Muscle layer of duodenum (tissue), 2 donors: ENCODE measurements around the gene PEX10.

Source experiments
- H3K27ac ChIP-seq: one replicate; pipeline ENCODE4 v1.7.0; 2013; ENCODE audit warnings: mild to moderate bottlenecking, low read length
- H3K27me3 ChIP-seq: one replicate; pipeline ENCODE4 v1.7.0; 2013; ENCODE audit warnings: low read depth, mild to moderate bottlenecking, control low read depth, low read length
- H3K36me3 ChIP-seq, 2 donors: one replicate each; pipeline ENCODE4 v1.7.0; 2013; ENCODE audit warnings: low read length in 2 of 2, control low read depth in 1 of 2, mild to moderate bottlenecking in 1 of 2; ENCODE audit not compliant: insufficient read depth in 2 of 2, control insufficient read depth in 1 of 2
- H3K4me1 ChIP-seq, 2 donors: one replicate each; pipeline ENCODE4 v1.7.0; 2013; ENCODE audit warnings: low read length in 2 of 2, mild to moderate bottlenecking in 2 of 2, control low read depth in 1 of 2, moderate library complexity in 1 of 2; ENCODE audit not compliant: insufficient read depth in 2 of 2, control insufficient read depth in 1 of 2
- H3K4me3 ChIP-seq, 2 donors: one replicate each; pipeline ENCODE4 v1.7.0; 2013; ENCODE audit warnings: low read length in 2 of 2, low read depth in 1 of 2, mild to moderate bottlenecking in 1 of 2
- H3K9me3 ChIP-seq, 2 donors: one replicate each; pipeline ENCODE4 v1.7.0; 2013; ENCODE audit warnings: low read length in 2 of 2, control low read depth in 1 of 2, mild to moderate bottlenecking in 1 of 2; ENCODE audit not compliant: control insufficient read depth in 1 of 2
- donor health status: healthy.

The PEX10 gene

DNA sequence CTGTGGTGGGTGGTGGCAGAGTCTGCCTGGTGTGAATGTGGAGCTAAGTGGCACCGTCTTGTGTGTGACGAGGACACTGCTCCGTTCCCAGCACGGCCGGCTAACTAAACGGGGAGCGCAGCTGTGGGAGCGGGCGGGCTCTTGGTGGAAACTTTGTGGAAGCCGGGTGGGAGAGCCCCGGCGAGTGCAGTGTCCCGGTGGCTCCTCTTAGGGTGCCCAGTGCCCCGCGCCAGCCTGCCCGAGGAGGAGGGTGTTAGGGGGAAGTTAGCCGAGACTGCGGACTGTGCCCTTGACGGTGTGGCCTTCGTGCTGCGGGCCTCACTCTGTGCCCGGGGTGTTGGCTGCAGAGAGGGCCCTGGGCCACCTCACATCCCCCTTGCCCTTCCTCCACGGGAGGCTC, 9.9 kb downstream of the PEX10 start:
- Histone ChIP-seq H3K4me3 (no peak overlapping the region), H3K9me3 (no peaks in the 10 kb centered on the region), H3K36me3 (peaks cover 65 to 82% of the 10 kb centered on the region in 2 donors), H3K27me3 (no peaks in the 10 kb centered on the region), H3K27ac (no peak overlapping the region), H3K4me1 (no peaks in the 10 kb centered on the region)

- Histone ChIP-seq H3K27me3 (no peaks in the 10 kb centered on the region), H3K36me3 (peaks cover 74 to 83% of the 10 kb centered on the region in 2 donors), H3K27ac (no peak overlapping the region), H3K4me1 (no peaks in the 10 kb centered on the region), H3K9me3 (no peaks in the 10 kb centered on the region), H3K4me3 (no peak overlapping the region)
These were observed 11.3 kb downstream of the PEX10 start for GRCh38 chr1:2400950-2401649.

- Histone ChIP-seq H3K36me3 (peaks cover 78 to 83% of the 10 kb centered on the region in 2 donors), H3K4me3 (no peak overlapping the region), H3K27me3 (no peaks in the 10 kb centered on the region), H3K4me1 (no peaks in the 10 kb centered on the region), H3K27ac (no peak overlapping the region), H3K9me3 (no peaks in the 10 kb centered on the region)
These were observed 11.8 kb downstream of the PEX10 start for GRCh38 chr1:2400576-2400909.

DNA sequence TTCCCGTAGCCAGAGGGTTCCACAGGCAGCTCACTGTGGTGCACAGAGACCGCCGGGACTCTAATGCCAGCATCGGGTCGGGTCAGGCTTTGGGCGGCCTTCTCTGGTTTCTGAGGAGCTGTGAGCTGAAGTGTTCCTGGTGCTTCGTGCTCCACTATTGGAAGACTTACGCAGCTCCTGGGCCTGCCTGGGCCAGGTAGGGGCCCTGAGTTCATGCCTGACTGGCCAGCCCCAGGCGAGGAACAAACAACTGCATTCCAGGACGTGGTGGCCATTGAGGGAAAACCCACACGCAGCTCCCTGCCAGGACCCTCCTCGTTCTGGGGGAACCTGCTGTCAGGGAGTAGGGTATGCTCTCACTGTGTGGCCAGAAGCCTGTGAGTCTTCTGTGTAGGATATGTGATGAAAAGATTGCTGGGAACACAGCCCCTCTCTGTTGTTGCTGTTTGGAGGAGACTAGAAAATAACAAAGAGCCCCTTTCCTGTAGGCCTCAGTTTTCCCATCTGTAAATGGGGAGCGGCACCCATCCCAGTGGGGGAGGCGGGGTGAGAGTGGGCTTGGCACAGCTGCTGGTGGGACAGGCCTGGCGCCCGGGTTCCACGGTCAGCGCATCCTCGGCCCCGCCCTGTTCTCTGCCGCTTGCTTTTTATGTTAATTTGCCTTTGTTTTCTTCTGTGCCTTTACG, 12.3 kb downstream of the PEX10 start:
- H3K36me3 ChIP-seq = peaks cover 74 to 79% of the 10 kb centered on the region in 2 donors

DNA sequence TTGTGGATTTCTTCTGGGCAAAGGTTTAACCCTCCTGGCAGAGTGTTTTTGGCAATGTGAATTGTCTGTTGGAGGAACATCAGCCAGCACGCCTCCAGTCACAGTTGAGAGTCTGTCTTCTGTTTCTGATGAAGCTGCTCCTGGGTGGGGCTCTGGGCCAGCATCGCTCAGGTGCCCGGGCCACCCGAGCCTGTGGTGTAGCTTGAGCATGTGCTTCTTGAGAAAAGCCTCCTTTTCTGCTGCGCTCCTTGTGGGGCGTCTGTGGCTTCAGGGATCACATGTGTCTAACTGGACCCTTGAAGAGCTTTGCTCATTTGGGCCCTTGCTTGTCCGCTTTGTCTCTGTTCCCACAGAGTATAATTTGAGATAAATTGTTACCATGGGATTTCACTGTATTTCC, 13.5 kb downstream of the PEX10 start:
- Histone ChIP-seq H3K9me3 (no peaks in the 10 kb centered on the region), H3K27me3 (no peaks in the 10 kb centered on the region), H3K27ac (no peak overlapping the region), H3K4me1 (peaks cover 0 to 6% of the 10 kb centered on the region in 2 donors), H3K4me3 (no peak overlapping the region), H3K36me3 (peaks cover 62 to 77% of the 10 kb centered on the region in 2 donors)

More for the DNA sequence above, 12.3 kb downstream of the PEX10 start:
- H3K27me3 ChIP-seq = no peaks in the 10 kb centered on the region
- H3K27ac ChIP-seq = no peak overlapping the region
- no peaks in the 10 kb centered on the region for H3K4me1 ChIP-seq
- H3K4me3 ChIP-seq = no peak overlapping the region
- H3K9me3 ChIP-seq = no peaks in the 10 kb centered on the region

- H3K4me1 ChIP-seq = peaks cover 10 to 24% of the 10 kb centered on the region in 2 donors
- no peaks in the 10 kb centered on the region for H3K9me3 ChIP-seq
- peaks cover 49 to 70% of the 10 kb centered on the region in 2 donors for H3K36me3 ChIP-seq
- no peaks in the 10 kb centered on the region for H3K27me3 ChIP-seq
- no peak overlapping the region for H3K4me3 ChIP-seq
- H3K27ac ChIP-seq = no peak overlapping the region
These were observed 15.2 kb downstream of the PEX10 start for GRCh38 chr1:2397007-2397679.

DNA sequence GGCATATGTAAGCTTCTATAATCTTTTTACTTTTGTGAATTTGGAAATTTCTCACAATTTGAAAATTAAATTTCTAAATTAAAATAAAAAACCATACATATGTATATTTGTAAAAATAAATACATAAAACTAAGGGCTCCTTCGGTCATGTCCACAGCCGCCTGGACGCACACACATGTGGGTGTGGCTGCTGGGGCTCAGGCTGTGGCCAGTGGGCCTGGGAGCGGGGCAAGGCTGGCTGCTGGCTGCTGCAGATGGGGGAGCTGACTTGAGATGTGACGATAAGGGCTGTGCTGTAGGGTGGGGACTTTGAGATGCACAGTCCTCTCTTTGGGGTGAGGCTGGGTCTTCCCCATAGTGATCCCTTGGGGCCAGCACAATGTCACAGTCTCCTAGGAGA, 15.9 kb downstream of the PEX10 start:
- no peak overlapping the region for H3K27ac ChIP-seq
- H3K9me3 ChIP-seq = no peaks in the 10 kb centered on the region
- peaks cover 46 to 63% of the 10 kb centered on the region in 2 donors for H3K36me3 ChIP-seq
- H3K27me3 ChIP-seq = no peaks in the 10 kb centered on the region
- H3K4me1 ChIP-seq = peaks cover 10 to 25% of the 10 kb centered on the region in 2 donors
- no peak overlapping the region for H3K4me3 ChIP-seq

GRCh38 chr1:2396059-2396458, 16.3 kb downstream of the PEX10 start:
- Histone ChIP-seq H3K4me3 (no peak overlapping the region), H3K9me3 (no peaks in the 10 kb centered on the region), H3K27me3 (no peaks in the 10 kb centered on the region), H3K36me3 (peaks cover 46 to 62% of the 10 kb centered on the region in 2 donors), H3K27ac (no peak overlapping the region), H3K4me1 (peaks cover 10 to 25% of the 10 kb centered on the region in 2 donors)

DNA sequence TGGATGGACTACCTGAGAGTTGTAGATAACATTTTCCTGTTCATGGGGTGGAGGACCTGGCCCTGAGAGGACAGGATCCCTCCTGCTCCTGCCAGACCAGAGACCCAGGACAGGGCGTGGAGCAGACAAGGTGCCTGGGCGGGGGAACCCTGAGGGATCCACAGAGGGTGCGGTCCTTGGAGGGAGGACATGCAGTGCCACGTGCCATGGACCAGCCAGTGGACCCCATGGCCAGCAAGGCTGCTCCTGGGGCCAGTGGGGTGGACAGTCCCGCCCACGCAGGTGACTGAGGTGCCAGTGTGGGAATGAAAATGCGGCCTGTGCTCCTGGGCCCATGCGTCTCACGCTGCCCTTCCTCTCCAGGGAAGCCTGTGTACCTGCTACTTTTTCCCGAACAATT, 17.1 kb downstream of the PEX10 start:
- Histone ChIP-seq H3K36me3 (peaks cover 39 to 55% of the 10 kb centered on the region in 2 donors), H3K4me3 (no peak overlapping the region), H3K9me3 (no peaks in the 10 kb centered on the region), H3K4me1 (peaks cover 10 to 33% of the 10 kb centered on the region in 2 donors), H3K27ac (no peak overlapping the region), H3K27me3 (no peaks in the 10 kb centered on the region)

GRCh38 chr1:2394761-2395160, 17.6 kb downstream of the PEX10 start:
- Histone ChIP-seq H3K36me3 (peaks cover 35 to 50% of the 10 kb centered on the region in 2 donors), H3K27me3 (no peaks in the 10 kb centered on the region), H3K9me3 (no peaks in the 10 kb centered on the region), H3K4me3 (no peak overlapping the region), H3K27ac (no peak overlapping the region), H3K4me1 (peaks cover 10 to 38% of the 10 kb centered on the region in 2 donors)

DNA sequence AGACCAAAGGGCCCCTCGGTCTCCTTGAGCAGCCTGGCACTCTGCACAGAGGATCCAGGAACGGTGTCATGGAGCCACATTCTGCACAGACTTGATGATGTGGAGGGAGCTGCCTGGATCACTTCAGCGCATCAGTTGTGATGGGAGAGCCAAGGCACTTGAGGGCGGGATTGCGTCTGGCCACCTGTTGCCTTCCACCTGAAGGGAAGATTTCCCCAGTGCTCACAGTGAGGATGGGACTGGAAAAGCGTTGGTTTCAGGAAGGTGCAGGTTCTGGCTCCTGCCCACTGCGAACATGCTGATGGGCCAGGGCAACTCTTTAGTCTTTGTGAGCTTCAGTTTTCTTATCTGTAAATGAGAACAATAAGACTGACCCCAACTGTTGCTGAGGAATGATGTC, 18.1 kb downstream of the PEX10 start:
- H3K4me3 ChIP-seq = no peak overlapping the region
- peaks cover 10 to 38% of the 10 kb centered on the region in 2 donors for H3K4me1 ChIP-seq
- H3K36me3 ChIP-seq = peaks cover 30 to 45% of the 10 kb centered on the region in 2 donors
- H3K27me3 ChIP-seq = no peaks in the 10 kb centered on the region
- no peaks in the 10 kb centered on the region for H3K9me3 ChIP-seq
- H3K27ac ChIP-seq = no peak overlapping the region
